Measurements from ENCODE around the gene RUSF1.

RUSF1 gene

GRCh38 chr16:31522071-31522470, 13.9 kb upstream of the RUSF1 start:
- TF ChIP-seq NFRKB (IDR thresholded peaks at IDR 0.05) = no peak
- no peak for TF ChIP-seq HDGF (IDR thresholded peaks at IDR 0.05; ENCODE audit: borderline replicate concordance)
- TF ChIP-seq FOXK2 (IDR thresholded peaks at IDR 0.05) = no peak
- no peak for TF ChIP-seq FOXA1 (IDR thresholded peaks at IDR 0.05)
- TF ChIP-seq SP1 (IDR thresholded peaks at IDR 0.05) = no peak
- ChIA-PET CTCF (no interaction called here), POLR2A (interaction anchor here (1.6 kb wide), 1 partner anchor 12 kb away, joined by 4 read pairs; no protein-coding TSS in a partner anchor)
- no peak for DNase-seq (ENCODE audit: extremely low spot score)

GRCh38 chr16:31521368-31521767, 13.2 kb upstream of the RUSF1 start:
- POLR2A ChIA-PET = interaction anchor here (1.6 kb wide), 1 partner anchor 11 kb away, joined by 4 read pairs; no protein-coding TSS in a partner anchor

GRCh38 chr16:31519759-31520431, 11.7 kb upstream of the RUSF1 start:
- no peak for TF ChIP-seq BHLHE40 (IDR thresholded peaks at IDR 0.05; ENCODE audit: borderline replicate concordance)
- TF ChIP-seq NFRKB (IDR thresholded peaks at IDR 0.05) = no peak
- no peak for TF ChIP-seq FOXK2 (IDR thresholded peaks at IDR 0.05)
- TF ChIP-seq LEF1 (IDR thresholded peaks at IDR 0.05; ENCODE audit: borderline replicate concordance) = no peak
- no peak for TF ChIP-seq HDGF (IDR thresholded peaks at IDR 0.05; ENCODE audit: borderline replicate concordance)
- no peak for TF ChIP-seq SUZ12 (IDR thresholded peaks at IDR 0.05)
- no peak for TF ChIP-seq PKNOX1 (IDR thresholded peaks at IDR 0.05)
- TF ChIP-seq ELF4 (IDR thresholded peaks at IDR 0.05) = no peak
- TF ChIP-seq TARDBP (IDR thresholded peaks at IDR 0.05) = no peak
- no peak for TF ChIP-seq ZNF384 (IDR thresholded peaks at IDR 0.05)
- TF ChIP-seq L3MBTL2 (conservative IDR thresholded peaks at IDR 0.05) = no peak
- TF ChIP-seq FOXA1 (IDR thresholded peaks at IDR 0.05) = no peak
- TF ChIP-seq ARNT (IDR thresholded peaks at IDR 0.05) = no peak
- no peak for TF ChIP-seq FOXM1 (IDR thresholded peaks at IDR 0.05; ENCODE audit: borderline replicate concordance)
- CTCF ChIA-PET = no interaction called here
- POLR2A ChIA-PET = no interaction called here

More at GRCh38 chr16:31521368-31521767, 13.2 kb upstream of the RUSF1 start:
- TF ChIP-seq BHLHE40 (IDR thresholded peaks at IDR 0.05; ENCODE audit: borderline replicate concordance) (no peak), SUZ12 (IDR thresholded peaks at IDR 0.05) (no peak), FOXK2 (IDR thresholded peaks at IDR 0.05) (no peak)
- no peak for DNase-seq (ENCODE audit: extremely low spot score)
- CTCF ChIA-PET = no interaction called here

GRCh38 chr16:31517800-31518402, 9.7 kb upstream of the RUSF1 start:
- POLR2A ChIA-PET = no interaction called here
- no peak for TF ChIP-seq ZNF384 (IDR thresholded peaks at IDR 0.05)
- TF ChIP-seq CTBP1 (IDR thresholded peaks at IDR 0.05; ENCODE audit: borderline replicate concordance) = no peak
- TF ChIP-seq L3MBTL2 (conservative IDR thresholded peaks at IDR 0.05) = no peak
- TF ChIP-seq TARDBP (IDR thresholded peaks at IDR 0.05) = no peak
- no peak for TF ChIP-seq BHLHE40 (IDR thresholded peaks at IDR 0.05; ENCODE audit: borderline replicate concordance)
- no peak for TF ChIP-seq NFRKB (IDR thresholded peaks at IDR 0.05)
- no peak for TF ChIP-seq HDGF (IDR thresholded peaks at IDR 0.05; ENCODE audit: borderline replicate concordance)
- no peak for TF ChIP-seq LEF1 (IDR thresholded peaks at IDR 0.05; ENCODE audit: borderline replicate concordance)
- no peak for TF ChIP-seq ELF4 (IDR thresholded peaks at IDR 0.05)
- no peak for TF ChIP-seq ARNT (IDR thresholded peaks at IDR 0.05)
- no peak for TF ChIP-seq FOXA1 (IDR thresholded peaks at IDR 0.05)
- TF ChIP-seq FOXK2 (IDR thresholded peaks at IDR 0.05) = no peak
- no peak for TF ChIP-seq PKNOX1 (IDR thresholded peaks at IDR 0.05)
- no peak for TF ChIP-seq FOXM1 (IDR thresholded peaks at IDR 0.05; ENCODE audit: borderline replicate concordance)
- no peak for TF ChIP-seq SUZ12 (IDR thresholded peaks at IDR 0.05)
- TF ChIP-seq SP1 (IDR thresholded peaks at IDR 0.05) = no peak
- no peak for DNase-seq (ENCODE audit: extremely low spot score)
- CTCF ChIA-PET = no interaction called here

More at GRCh38 chr16:31519759-31520431, 11.7 kb upstream of the RUSF1 start:
- DNase-seq (ENCODE audit: extremely low spot score) = no peak

GRCh38 chr16:31513884-31514283, 5.7 kb upstream of the RUSF1 start:
- no peak for TF ChIP-seq SP1 (IDR thresholded peaks at IDR 0.05)
- no peak for DNase-seq (ENCODE audit: extremely low spot score)
- POLR2A ChIA-PET = no interaction called here
- CTCF ChIA-PET = no interaction called here

GRCh38 chr16:31513126-31513525, 4.9 kb upstream of the RUSF1 start:
- TF ChIP-seq CTBP1 (IDR thresholded peaks at IDR 0.05; ENCODE audit: borderline replicate concordance) (no peak), BHLHE40 (IDR thresholded peaks at IDR 0.05; ENCODE audit: borderline replicate concordance) (no peak), PKNOX1 (IDR thresholded peaks at IDR 0.05) (no peak), HDGF (IDR thresholded peaks at IDR 0.05; ENCODE audit: borderline replicate concordance) (no peak), NFRKB (IDR thresholded peaks at IDR 0.05) (no peak), ARNT (IDR thresholded peaks at IDR 0.05) (no peak), ZNF384 (IDR thresholded peaks at IDR 0.05) (no peak), FOXA1 (IDR thresholded peaks at IDR 0.05) (no peak), ELF4 (IDR thresholded peaks at IDR 0.05) (no peak), LEF1 (IDR thresholded peaks at IDR 0.05; ENCODE audit: borderline replicate concordance) (no peak)
- POLR2A ChIA-PET = no interaction called here
- no peak for DNase-seq (ENCODE audit: extremely low spot score)
- CTCF ChIA-PET = no interaction called here

Measured in HEK293T (cell line).